ENCODE results near the gene PMEL. TPM values are rescaled to one million over a fixed set of nuclear protein-coding genes. Genes with fewer than 3 reads are reported as not detected.
"Not testable (repeated sequence)": the region's sequence is repeated elsewhere in the genome, so short reads cannot be mapped to it uniquely, and the experiment has no call there.

PMEL gene
- total RNA-seq, 4 donors from 2014 or later, result 0.73 to 2.0 TPM; not detected in 2

- intact Hi-C loops (cut with DNase I; ENCODE audit: low total_unique reads) (loop anchor here (5.0 kb wide), 1 partner anchor 107 kb away; the partner anchor contains the start of gene PA2G4), in situ Hi-C loops (cut with MboI; ENCODE audit: low sequenced_read_pairs in 4 of 4) (loop anchor here in 1 of 4 donors (5.0 kb wide), 1 partner anchor 47 kb away; the partner anchor contains the start of gene RPS26)
- H3K4me1 ChIP-seq, result peaks cover 12 to 14% of the 10 kb centered on the region in 2 donors
- H3K27ac ChIP-seq, result no peak overlapping the region
- H3K36me3 ChIP-seq, result peaks cover 13 to 47% of the 10 kb centered on the region in 2 donors
- TF ChIP-seq CTCF (IDR thresholded peaks at IDR 0.05 in 4 of 5, conservative IDR thresholded peaks at IDR 0.05 in 1 of 5) (no peak), POLR2A (IDR thresholded peaks at IDR 0.05) (no peak)
- H3K9me3 ChIP-seq, result no peaks in the 10 kb centered on the region
- H3K27me3 ChIP-seq, result no peaks in the 10 kb centered on the region
- DNase-seq (no peak), ATAC-seq (no peak)
- no peak overlapping the region for H3K4me3 ChIP-seq
Measured at GRCh38 chr12:55995366-55995765, 29.5 kb upstream of the PMEL start.

- peaks cover 11 to 12% of the 10 kb centered on the region in 2 donors for H3K4me1 ChIP-seq
- intact Hi-C loops (cut with DNase I; ENCODE audit: low total_unique reads) (no loop called here), in situ Hi-C loops (cut with MboI; ENCODE audit: low sequenced_read_pairs in 4 of 4) (no loop called here)
- DNase-seq, result no peak
- TF ChIP-seq POLR2A (IDR thresholded peaks at IDR 0.05), result no peak
- no peak for TF ChIP-seq CTCF (IDR thresholded peaks at IDR 0.05 in 4 of 5, conservative IDR thresholded peaks at IDR 0.05 in 1 of 5)
- no peak for ATAC-seq
- peaks cover 13 to 66% of the 10 kb centered on the region in 2 donors for H3K36me3 ChIP-seq
- no peak overlapping the region for H3K4me3 ChIP-seq
- no peaks in the 10 kb centered on the region for H3K27me3 ChIP-seq
- no peak overlapping the region for H3K27ac ChIP-seq
- H3K9me3 ChIP-seq, result no peaks in the 10 kb centered on the region
Measured at GRCh38 chr12:55993230-55993853, 27.5 kb upstream of the PMEL start.

GRCh38 chr12:55991110-55991509, 25.3 kb upstream of the PMEL start:
- intact Hi-C loops (cut with DNase I; ENCODE audit: low total_unique reads), result no loop called here
- no peak for DNase-seq

GRCh38 chr12:55985976-55986375, 20.1 kb upstream of the PMEL start:
- intact Hi-C loops (cut with DNase I; ENCODE audit: low total_unique reads); H3K27ac ChIP-seq; H3K4me3 ChIP-seq; H3K9me3 ChIP-seq; H3K4me1 ChIP-seq; in situ Hi-C loops (cut with MboI; ENCODE audit: low sequenced_read_pairs in 4 of 4); DNase-seq; ATAC-seq; H3K27me3 ChIP-seq: not testable (repeated sequence)
- H3K36me3 ChIP-seq, result peaks cover 5 to 73% of the 10 kb centered on the region in 2 donors

More at GRCh38 chr12:55991110-55991509, 25.3 kb upstream of the PMEL start:
- peaks cover 13 to 87% of the 10 kb centered on the region in 2 donors for H3K36me3 ChIP-seq
- H3K27me3 ChIP-seq, result no peaks in the 10 kb centered on the region
- no peak for ATAC-seq
- no peak for TF ChIP-seq CTCF (IDR thresholded peaks at IDR 0.05 in 4 of 5, conservative IDR thresholded peaks at IDR 0.05 in 1 of 5)
- TF ChIP-seq POLR2A (IDR thresholded peaks at IDR 0.05), result no peak
- no peaks in the 10 kb centered on the region for H3K9me3 ChIP-seq
- H3K27ac ChIP-seq, result no peak overlapping the region
- in situ Hi-C loops (cut with MboI; ENCODE audit: low sequenced_read_pairs in 4 of 4), result no loop called here
- no peaks in the 10 kb centered on the region for H3K4me1 ChIP-seq
- no peak overlapping the region for H3K4me3 ChIP-seq

GRCh38 chr12:55985341-55985740, 19.5 kb upstream of the PMEL start:
- H3K27ac ChIP-seq, result no peak overlapping the region
- no peaks in the 10 kb centered on the region for H3K9me3 ChIP-seq
- H3K27me3 ChIP-seq, result no peaks in the 10 kb centered on the region
- no peak for DNase-seq
- intact Hi-C loops (cut with DNase I; ENCODE audit: low total_unique reads) (no loop called here), in situ Hi-C loops (cut with MboI; ENCODE audit: low sequenced_read_pairs in 4 of 4) (no loop called here)
- no peak for ATAC-seq
- TF ChIP-seq CTCF (IDR thresholded peaks at IDR 0.05 in 4 of 5, conservative IDR thresholded peaks at IDR 0.05 in 1 of 5) (no peak), POLR2A (IDR thresholded peaks at IDR 0.05) (no peak)
- peaks cover 0 to 73% of the 10 kb centered on the region in 2 donors for H3K36me3 ChIP-seq
- H3K4me1 ChIP-seq, result no peaks in the 10 kb centered on the region
- H3K4me3 ChIP-seq, result no peak overlapping the region

All from gastrocnemius medialis (tissue), 4 donors.